GM12801 (cell line): ENCODE data around the gene NR4A3.

Experiments used
- TF ChIP-seq, protein P1 (sequence below): IDR thresholded peaks from one replicate; pipeline ENCODE4 v1.5.1; 2011; ENCODE audit warnings: control low read depth; ENCODE audit not compliant: insufficient read length; ENCODE audit errors: extremely low read depth

The NR4A3 gene

DNA sequence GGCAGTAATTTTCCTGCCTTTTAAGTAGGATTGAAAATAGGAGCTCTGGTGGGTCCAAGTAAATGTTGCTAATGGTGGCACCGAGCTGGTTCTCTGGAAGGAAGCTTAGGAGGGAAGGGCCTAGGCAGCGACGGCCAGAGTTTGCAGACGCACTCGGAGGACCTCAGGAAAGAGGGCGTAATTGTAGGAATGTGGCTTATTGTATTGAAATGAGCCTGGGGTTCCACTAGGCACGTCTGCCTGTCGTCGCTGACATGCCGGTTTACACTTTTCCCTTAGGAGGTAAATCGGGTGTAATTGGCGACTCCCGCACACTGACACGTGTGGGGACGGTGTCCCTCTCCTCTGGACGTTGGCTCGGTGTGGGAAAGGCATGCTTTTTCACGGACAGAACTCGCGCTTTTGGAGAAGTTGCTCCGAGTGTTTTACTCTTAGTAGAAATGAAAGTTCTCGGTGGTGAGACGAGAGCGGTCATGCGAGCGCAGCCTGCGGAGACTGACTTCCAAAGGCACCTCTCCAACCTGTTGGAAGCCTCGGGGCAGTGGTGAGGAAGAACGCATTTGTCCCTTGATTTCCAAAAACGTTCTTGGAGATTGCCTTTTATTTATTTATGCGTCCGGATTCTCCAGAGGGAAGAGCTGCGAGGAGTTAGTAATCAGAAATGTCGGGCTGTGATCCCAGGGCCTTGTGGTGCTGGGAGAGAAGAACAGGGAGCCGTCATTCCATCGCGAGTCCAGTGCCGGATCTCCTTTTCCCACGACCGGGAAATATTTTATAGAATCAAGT, 1.3 kb downstream of the NR4A3 start:
- TF ChIP-seq, protein P1, sequence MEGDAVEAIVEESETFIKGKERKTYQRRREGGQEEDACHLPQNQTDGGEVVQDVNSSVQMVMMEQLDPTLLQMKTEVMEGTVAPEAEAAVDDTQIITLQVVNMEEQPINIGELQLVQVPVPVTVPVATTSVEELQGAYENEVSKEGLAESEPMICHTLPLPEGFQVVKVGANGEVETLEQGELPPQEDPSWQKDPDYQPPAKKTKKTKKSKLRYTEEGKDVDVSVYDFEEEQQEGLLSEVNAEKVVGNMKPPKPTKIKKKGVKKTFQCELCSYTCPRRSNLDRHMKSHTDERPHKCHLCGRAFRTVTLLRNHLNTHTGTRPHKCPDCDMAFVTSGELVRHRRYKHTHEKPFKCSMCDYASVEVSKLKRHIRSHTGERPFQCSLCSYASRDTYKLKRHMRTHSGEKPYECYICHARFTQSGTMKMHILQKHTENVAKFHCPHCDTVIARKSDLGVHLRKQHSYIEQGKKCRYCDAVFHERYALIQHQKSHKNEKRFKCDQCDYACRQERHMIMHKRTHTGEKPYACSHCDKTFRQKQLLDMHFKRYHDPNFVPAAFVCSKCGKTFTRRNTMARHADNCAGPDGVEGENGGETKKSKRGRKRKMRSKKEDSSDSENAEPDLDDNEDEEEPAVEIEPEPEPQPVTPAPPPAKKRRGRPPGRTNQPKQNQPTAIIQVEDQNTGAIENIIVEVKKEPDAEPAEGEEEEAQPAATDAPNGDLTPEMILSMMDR: no peak

DNA sequence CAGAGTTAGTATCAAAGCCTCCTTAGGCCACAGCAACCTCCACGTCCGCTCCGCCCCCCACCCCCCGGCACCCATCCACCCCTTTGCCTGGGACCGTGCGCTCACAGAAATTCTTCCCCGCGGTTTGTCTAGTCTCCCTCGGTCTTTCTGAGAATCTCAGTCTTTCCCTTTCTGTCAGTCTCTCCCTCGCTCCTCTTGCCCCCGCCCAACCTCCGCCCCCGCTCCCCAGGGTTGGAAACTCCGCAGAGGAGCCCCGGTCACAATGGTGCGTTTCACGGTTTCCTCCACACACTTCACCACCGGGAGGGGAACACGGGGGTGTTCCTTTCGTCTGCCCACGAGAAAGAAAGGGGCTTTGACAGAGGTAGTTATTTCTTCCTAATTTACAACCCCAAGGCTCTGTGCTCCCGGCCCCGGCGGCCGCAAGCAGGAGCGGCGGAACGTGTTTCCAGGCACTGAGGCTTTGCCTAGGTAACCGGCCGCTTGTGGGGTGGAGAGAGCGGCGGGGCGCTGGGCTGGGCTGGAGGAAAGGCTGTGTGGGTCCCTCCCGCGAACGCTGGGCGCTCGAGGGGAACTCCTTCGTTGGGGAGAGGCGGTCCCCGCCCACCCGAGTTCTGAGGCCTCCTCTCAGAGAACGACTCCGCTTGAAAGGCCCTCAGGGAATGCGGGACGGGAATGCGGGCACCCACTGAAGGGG, 2.1 kb downstream of the NR4A3 start:
- TF ChIP-seq, protein P1: no peak

DNA sequence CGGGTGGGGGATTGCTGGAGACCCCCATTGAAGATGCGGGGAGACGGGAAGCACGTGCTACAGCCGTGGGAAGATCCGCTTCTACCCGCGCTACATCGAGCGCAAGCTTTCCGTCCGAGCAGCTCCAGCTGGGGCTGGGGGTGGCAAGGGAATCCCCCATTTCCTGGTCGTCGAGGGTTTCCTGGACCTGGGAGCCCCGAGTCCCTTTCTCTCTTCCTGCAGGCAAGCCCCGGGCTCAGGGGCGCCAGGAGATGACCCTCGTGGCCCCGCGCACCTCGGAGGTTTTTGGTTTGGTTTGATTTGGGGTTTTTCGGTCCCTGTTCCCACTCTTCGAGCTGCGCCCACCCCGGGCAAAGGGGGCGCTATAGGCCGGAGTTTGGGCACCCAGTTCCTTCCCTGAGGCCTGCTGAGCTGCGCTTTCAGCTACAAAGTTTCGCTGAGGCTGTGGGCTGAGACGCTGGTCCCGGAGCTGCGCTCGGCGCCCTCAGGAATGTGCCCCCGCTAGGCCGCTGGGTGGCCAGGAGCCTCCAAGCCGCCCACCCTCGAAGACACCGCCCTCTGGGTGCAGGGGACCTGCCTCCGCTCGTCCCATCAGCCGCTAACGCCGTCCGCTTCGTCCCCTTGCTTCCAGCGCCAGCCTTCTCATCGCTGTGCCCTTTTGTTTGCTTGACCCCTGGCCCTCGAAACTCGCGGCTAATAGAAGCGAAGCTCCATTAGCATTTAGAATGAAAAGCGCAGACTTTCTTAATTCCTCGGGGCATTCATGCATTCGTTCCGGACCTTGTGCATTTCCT, 2.9 kb downstream of the NR4A3 start:
- TF ChIP-seq, protein P1: no peak

DNA sequence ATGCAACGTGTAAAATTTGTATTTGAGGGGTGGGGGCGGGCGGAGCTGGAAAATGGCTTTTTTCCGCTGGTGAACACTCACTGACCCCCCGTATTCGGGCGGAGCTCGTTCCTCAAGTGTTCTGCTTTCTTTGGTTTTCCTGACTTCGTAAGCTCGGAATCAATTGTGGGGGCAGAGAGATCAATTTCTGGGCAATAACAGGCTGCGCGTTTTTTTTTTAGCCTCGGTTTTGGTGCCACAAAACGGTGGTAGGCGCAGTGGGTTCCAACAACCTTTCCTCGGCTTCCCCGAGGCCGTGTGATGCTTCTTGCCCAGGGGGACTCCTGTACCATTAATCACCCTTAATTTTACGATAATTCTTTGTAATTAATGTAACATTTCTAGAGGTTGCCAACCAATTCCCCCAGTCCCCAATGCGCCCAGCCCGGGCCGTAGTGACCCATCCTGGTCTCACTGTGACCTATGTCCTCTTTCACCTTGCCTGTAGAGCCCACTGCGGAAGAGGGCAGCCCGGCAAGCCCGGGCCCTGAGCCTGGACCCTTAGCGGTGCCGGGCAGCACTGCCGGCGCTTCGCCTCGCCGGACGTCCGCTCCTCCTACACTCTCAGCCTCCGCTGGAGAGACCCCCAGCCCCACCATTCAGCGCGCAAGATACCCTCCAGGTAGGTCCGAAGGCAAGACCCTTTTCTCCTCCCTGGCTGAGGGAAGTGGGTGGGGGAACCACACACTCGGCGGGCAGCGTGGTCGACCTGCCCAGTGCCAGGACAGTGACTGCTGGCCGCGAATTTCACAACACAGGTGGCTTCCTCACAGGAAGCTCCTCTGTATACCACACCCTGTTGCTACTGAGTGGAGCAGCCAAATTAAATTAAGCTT, 3.7 kb downstream of the NR4A3 start:
- TF ChIP-seq, protein P1: no peak

DNA sequence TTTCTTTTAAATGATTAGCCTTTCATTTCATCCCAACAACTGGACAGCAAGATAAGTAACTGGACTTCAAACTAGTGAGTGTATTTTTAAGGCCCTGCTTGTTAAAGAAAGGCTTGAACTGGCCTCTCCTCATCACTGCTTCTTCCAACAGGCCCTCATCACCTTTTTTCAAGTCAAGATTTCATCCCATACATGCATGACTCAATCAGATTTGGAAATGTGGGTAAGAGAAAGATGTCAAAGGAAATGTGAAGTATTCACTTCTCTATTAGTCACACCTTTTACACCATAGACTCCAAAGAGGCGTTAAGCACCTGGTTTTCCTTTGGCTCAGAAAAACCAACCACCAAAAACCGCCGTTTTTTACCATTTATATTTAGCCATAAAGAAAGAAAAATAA, 4.9 kb downstream of the NR4A3 start:
- TF ChIP-seq, protein P1: no peak

DNA sequence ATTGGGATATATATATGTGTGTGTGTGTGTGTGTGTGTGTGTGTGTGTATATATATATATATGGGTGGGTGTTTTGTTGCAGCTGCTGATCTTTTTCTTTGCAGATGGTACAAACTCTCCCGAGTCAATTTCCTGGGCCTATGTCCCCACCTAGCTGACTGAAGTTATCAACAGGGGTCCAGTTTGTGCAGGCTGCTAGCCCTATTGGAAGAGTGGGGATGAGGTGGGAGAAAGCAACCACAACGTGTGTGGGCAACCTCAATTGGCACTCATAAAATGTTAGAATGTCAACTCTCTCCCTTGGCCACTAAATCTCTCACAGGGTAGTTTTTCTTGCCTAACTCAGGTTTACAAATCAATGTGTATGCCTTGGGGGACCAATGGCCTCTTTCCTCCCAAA, 5.6 kb downstream of the NR4A3 start:
- TF ChIP-seq, protein P1: no peak

DNA sequence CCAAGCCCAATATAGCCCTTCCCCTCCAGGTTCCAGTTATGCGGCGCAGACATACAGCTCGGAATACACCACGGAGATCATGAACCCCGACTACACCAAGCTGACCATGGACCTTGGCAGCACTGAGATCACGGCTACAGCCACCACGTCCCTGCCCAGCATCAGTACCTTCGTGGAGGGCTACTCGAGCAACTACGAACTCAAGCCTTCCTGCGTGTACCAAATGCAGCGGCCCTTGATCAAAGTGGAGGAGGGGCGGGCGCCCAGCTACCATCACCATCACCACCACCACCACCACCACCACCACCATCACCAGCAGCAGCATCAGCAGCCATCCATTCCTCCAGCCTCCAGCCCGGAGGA, 6.3 kb downstream of the NR4A3 start:
- TF ChIP-seq, protein P1: no peak
